ENCODE measurements around the gene PARP6.
"Not testable (repeated sequence)": the region's sequence is repeated elsewhere in the genome, so short reads cannot be mapped to it uniquely, and the experiment has no call there.

PARP6 gene

GRCh38 chr15:72276326-72276700, 4.0 kb upstream of the PARP6 start:
- DNase-seq: no peak

DNA sequence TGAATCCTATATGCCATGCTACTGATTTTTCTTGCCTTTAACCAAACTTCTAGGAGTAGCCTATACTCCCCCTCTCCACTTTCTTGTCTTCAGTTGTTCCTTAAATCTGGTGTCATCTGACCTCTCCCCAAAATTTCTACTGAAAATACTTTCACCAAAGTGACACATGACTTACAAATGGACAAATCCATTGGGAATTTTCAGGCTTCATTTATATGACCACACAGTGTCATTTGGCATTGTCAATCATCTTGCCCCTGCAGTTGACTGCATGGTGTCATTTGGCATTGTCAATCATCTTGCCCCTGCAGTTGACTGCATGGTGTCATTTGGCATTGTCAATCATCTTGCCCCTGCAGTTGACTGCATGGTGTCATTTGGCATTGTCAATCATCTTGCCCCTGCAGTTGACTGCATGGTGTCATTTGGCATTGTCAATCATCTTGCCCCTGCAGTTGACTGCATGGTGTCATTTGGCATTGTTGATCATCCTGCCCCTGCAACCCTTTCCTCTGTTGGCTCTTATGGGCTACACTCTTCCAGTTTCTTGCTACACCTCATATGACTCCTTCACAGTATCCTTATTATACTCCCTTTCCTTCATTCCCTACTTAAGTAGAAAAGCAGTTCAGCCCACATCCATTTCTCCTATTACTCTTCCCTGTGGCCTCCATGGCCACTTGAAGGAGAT, 3.4 kb upstream of the PARP6 start:
- DNase-seq: not testable (repeated sequence)

- DNase-seq: no peak
These were observed 621 bp upstream of the PARP6 start for GRCh38 chr15:72272997-72273352.

- DNase-seq: no peak
These were observed 500 bp downstream of the PARP6 start for GRCh38 chr15:72271895-72272212.

DNA sequence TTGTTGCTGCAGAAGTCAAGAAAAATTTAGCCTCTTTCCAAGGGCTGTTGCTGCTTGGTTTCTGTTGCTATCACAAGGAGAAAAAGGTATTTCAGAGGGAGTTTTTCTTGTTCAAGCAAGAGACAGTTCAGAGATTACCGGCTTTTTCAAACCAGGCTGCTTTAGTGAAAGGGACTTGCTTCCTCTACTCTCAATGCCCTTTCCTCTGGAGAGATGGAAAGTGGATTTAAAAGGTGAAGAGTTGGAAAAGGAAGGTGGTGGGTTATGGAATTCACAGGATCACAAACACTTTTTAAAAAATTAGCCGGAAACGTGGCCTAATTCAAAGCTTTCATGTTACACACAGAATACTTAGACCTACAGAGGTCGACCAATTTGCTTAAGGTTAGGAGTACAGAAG, 1.1 kb downstream of the PARP6 start:
- DNase-seq: no peak

DNA sequence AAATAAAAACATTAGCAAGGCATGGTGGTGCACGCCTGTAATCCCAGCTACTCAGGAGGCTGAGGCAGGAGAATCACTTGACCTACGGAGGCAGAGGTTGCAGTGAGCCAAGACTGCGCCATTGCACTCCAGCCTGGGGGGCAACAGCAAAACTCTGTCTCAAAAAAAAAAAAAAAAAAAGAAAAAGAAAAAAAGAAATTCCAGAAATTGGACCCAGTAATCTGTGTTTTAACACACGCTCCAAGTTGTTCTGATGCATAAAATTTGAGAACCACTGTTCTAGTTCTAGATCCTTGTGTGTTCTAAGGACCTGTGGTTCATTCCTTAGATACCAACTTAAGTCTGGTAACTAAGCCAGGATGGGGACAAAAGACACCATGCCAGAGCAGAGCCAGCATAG, 2.6 kb downstream of the PARP6 start:
- DNase-seq: no peak

- no peak for DNase-seq
These were observed 7.3 kb downstream of the PARP6 start for GRCh38 chr15:72265031-72265430.

DNA sequence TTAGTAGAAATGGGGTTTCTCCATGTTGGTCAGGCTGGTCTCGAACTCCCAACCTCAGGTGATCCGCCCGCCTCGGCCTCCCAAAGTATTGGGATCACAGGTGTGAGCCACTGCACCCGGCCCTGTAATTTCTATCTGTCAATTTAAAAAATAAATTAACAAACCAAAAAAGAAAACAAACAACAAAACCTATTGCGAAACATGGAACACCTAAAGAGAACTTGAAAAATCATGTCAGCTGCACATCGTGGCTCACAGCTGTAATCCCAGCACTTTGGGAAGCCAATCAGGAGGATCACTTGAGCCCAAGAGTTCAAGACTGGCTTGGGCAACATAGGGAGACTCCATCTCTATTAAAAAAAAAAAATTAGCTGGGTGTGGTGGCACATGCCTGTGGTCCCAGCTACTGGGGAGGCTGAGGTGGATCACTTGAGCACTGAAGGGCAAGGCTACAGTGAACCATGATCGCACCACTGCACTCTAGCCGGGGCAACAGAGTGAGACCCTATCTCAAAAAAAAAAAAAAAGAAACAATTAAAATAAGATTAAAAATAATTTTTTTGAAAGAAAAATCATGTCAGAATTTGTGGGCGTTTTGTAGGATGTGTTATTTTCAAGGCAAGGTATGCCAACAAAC, 19.6 kb downstream of the PARP6 start:
- no peak for DNase-seq

DNA sequence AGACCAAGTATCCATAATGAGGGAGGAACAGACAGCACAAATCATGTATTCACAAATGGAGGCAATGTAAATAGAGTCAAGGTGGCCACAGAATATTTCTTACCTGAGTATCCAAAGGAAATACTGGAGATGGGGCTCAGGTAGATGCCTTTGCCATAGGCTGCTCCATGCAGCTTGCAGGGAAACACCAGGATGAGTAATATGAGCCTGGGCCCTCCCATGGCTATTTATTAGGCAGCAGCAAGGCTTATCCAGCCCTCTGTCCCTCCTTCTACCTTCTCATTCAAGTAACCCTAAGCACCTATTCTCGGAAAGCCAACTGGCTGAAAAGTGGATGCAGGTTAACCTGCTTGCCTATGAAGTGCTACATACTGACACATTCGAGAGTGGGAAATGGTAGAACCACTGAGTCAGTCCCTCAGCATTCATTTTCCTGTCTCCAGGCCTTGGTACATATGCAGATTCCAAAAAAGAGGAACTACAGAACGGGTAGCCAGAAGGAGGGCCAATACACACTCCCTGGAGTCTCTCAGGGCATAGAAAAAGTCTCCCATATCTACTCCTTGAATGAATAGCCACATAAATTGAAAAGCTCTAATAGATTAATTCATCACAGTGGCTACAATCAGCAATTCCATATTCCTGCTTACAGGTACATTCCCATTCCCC, 23.1 kb downstream of the PARP6 start:
- DNase-seq: no peak

DNA sequence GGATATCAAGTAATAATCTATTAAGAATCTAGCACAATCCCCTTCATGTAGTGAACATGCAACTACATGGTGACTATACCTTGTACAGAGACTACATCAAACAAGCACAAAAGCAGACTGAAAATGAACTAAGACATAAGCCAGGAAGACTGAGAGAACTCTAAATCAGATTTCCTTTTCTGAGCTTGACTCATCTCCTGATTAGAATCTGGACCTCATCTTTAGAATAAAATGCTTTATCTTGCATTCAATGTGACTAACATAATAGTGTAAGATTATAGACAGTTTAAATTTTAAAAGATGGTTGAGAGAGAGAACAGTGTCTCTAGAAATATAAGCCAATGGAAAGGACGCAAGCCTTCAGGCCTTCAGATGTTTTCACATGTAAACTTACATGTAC, 23.8 kb downstream of the PARP6 start:
- DNase-seq: no peak

- DNase-seq: no peak
These were observed 29.5 kb downstream of the PARP6 start for GRCh38 chr15:72242775-72243370.

GRCh38 chr15:72239652-72240051, 32.7 kb downstream of the PARP6 start:
- DNase-seq: no peak

DNA sequence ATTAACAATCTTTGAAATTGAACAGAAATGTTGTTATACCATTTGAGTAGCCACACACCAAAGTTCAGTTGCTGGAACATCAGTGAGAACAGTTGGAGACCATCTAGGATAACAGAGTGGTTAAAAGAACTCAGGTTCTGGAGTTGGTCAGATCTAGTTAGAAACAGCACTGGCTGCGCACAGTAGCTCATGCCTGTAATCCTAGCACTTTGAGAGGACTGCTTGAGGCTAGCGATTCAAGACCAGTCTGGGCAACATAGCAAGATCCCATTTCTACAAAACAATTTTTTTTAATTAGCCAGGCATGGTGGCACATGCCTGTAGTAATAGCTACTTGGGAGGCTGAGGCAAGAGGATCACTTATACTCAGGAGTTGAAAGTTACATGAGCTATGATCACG, 33.8 kb downstream of the PARP6 start:
- DNase-seq: no peak

GRCh38 chr15:72237853-72238224, 34.5 kb downstream of the PARP6 start:
- DNase-seq: no peak

DNA sequence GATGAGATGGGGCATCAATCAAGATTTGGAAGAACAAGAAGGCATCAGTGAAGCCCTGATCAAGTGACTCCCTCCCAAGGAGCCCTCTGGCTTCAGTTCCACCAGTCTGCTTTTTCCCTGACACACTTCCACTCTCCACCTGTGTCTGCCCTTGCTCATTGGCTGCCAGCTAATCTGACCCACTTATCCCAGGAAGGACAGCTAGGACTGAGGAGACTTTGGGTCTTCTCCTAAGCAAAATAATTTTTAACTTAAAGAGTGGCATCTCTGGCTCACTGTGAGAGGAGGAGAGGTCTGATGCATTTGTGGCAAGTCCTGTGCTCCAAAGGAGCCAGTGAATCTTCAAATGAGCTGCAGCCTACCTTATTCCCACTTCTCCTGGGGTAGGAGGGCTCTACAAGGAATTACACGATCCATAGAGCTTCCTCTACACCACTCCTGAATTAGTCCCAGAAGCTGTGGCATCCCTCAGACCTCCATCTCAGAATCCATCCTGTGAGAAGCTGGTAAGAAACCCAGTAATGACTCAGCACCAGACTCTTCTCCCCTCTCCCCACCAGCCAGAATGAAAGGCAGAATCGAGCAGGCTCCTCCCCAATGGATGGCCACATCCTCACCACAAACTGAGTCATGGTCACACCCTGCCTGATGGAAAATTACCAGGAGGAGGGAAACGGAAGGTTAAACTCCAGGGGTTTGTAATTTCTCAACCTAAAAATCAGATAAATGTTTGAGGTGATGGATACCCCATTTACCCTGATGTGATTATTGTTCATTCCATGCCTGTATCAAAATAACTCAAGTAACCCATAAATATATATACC, 35.1 kb downstream of the PARP6 start:
- DNase-seq: no peak

DNA sequence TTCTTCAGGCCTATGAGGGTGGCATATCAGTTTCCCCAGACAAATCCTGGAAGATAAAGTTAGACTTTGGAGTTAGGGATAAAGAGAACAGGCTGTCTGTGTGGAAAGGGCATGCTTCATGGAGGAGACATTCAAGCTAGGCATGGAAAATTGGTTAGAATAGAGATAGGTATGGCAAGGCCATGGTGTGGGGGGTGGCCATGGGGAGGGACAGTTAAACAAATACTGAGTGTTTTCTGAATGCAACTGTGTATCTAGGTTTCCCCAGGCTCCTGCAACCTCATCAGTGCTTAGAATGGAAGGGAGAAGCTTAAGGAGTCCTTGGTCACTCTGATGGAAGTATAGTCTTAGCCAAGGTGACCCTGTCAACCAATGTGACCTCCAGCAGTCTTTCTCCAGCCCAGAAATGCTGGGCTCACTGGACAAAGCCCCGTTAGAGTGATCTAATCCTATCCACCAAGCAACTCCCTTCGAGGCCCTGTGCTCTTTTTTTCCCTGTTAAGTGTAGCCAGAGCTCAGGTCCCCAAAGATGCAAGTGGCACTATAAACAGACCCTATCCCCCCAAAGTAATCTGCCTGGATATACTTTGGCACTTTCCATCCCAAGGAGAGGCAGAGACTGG, 35.9 kb downstream of the PARP6 start:
- DNase-seq: no peak

- no peak for DNase-seq
These were observed 37.1 kb downstream of the PARP6 start for GRCh38 chr15:72235298-72235697.

- no peak for DNase-seq
These were observed 38.6 kb downstream of the PARP6 start for GRCh38 chr15:72233769-72234168.

GRCh38 chr15:72231833-72232478, 40.4 kb downstream of the PARP6 start:
- no peak for DNase-seq

DNA sequence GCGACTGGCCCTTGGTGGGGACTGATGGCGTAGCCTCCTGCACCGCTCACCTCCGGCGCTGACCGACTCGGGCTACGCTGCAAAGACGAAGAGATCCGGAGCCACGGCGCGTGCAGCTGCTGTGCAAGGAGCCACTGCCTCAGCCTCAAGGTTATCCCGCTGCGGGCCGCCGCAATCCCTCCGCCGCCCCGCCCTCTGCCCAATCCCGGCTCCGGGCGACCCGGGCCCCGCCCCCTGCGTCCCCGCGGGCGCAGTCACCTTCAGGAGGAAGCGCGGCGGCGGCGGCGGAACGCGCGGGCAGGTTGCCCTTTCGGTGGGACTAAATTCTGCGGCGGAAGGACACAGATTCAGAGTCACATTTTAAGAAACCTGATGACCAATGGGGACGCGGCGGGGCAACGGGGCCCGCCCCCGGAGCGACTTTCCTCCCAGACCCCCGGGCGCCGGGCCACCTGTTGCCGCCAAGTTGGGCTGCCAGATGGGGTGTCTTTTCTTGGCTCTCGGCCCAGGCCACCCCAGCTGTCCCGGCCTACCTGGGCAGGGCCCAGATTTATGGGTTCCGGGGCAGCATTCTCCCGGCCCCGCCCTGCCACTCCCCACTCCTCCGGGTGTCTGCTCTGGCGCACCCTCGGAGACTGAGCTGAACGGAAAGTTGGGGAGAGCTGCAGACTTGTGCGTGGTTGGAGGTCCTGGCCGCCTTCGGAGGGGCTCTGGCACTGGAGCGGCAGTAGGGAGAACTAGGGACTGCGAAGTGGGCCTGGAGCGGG, 41.1 kb downstream of the PARP6 start, which contains the start of gene PKM:
PKM (minus strand) TSS at position 125 of the 767 bp plus-strand sequence. CDS start 12,093 bp downstream, outside the sequence.
- DNase-seq: peak; percentile 99

Data from NCI-H2171 (cell line).